COLO668 (cell line): ENCODE data around the gene PHACTR2.
"Not testable (repeated sequence)": the region's sequence is repeated elsewhere in the genome, so short reads cannot be mapped to it uniquely, and the experiment has no call there.

Experiments used
- DNase-seq: peaks from one replicate; lab custom pipeline; 2025; ENCODE audit not compliant: unreplicated experiment; lab: John Stamatoyannopoulos, UW

PHACTR2 gene

DNA sequence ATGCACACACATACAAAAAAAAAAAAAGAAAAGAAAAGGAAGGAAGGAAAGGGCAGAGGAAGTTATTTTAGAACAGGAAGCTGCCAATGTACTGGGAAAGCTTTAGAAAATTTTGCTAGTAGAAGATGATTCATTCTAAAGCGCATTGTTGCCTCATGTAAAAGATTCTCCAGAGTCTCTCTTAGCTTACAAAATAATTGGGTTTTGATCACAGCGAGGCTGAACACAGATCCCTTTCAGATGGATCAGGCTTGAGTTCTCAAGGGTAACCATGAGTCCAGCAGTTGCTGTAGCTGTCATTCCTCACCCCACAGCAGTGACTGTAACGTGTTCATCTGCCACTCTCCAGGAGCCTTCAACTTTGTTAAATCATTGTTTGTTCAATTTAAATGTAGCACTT is 81.9 kb downstream of the PHACTR2 start:
- no peak for DNase-seq

DNA sequence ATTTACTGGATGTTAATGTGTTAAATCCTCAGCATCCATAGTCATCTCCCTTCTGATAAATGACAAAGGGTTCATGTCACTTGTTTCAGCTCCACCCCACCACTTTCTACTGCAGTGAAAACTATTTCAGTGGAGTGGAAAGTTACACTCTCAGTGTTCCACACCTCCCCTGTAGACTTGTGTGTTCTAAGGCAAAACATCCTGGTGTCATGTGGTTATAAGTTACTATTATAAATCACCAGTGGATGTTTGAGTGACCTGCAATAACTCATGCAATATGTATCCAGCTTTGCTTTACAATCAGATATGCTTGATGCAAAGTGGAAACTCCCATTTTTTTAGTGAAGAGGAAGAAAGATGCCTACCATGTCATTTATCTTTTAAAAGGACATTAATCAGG is 83.3 kb downstream of the PHACTR2 start:
- DNase-seq: no peak

DNA sequence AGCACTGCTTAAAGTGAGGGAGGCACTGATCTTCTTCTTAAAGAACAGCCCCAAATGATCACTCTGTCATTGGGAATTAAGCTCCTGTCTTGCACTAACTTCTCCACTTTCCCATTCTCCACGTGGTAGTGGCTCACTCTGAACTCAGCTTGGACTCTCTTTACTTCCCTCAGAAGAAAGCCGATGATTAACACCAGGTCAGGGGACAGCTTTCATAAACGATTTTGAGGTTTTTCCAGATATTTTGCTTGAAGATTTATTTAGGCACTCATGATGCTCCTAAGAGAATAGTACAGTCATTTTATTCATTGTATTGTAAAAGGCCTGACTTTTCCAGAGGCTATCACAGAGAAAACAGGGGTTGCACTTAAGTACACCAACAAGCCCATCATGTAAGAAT is 84.4 kb downstream of the PHACTR2 start:
- no peak for DNase-seq

- no peak for DNase-seq
Observed at GRCh38 chr6:143765422-143766184, 87.8 kb downstream of the PHACTR2 start.

DNA sequence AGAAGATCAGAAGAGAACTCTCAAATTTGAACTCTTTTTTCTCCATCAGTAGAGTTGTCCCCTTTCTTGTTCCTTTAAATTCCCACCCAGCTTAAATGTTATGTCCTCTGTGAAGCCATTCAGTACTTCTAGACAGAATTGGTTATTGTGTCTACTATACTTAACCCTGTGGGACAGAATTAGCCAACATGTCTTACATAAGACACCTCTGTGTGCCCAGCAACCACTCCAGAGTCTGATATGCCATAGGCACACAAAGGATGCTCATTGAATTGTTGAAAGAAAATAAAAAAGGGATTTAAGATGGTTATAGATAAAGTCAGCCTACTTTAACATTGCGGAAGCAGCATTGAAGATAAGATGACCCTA is 88.4 kb downstream of the PHACTR2 start:
- no peak for DNase-seq

DNA sequence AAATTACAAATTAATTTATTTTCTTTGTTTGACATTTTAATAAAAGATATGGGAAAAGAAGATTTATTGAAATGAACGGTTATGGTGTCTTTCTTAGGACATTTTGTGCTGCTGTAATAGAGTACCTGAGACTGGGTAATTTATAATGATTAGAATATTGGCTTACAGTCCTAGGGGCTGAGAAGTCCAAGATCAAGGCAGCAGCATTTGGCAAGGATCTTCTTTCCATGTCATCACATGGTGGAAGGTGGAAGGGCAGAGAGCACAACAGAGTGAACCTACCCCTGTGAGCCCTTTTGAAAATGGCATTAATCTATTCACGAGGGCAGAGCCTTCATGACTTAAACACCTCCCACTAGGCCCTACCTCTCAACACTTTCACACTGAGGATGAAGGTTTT is 89.7 kb downstream of the PHACTR2 start:
- DNase-seq: no peak

GRCh38 chr6:143772116-143773086 is 94.6 kb downstream of the PHACTR2 start:
- DNase-seq: no peak

DNA sequence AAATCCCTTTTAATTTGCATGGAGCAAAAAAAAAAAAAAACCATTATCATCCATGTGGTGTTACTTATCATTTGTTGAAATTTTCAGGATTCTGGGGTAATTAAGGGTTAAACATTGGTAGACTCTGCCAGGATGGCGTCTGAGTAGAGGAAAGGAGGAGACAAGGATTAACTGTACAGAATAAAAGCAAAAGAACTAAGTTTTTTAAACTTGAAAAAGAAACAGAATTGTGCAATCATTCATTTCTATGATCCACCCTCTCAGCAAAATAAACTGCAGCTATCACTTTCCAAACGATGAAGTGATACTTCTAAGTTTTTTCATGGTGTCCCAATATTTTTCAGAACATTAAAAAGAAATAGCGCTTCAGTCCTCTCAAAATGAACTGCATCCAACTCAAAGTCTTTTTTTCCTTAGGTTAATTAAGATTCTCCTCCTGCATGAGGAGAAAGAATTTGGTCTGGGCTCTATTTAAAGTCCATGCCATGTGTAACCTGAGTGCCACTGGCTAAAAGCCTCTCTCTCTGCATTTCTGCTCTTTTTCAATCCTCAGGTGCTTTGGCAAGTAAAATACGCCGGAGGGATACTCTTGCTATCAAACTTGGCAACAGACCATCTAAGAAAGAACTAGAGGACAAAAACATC is 95.9 kb downstream of the PHACTR2 start:
- DNase-seq: no peak

DNA sequence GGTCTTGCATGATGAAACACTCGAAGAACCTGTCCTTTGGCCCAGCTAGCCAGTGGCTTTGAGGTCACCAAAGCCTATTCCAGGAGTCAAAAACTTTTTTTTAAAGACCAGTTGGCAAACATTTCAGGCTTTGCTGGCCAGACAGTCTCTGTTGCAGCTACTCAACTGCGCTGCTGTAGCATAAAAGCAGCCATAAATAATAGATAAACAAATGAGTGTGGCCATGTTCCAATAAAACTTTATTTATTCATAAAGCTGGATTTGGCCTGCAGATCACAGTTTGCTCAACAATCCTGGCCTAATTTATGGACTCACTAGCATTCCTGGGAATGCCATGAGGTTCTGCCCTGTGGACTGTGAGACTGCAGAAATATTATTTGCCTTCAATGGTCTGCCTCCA is 96.6 kb downstream of the PHACTR2 start:
- no peak for DNase-seq

DNA sequence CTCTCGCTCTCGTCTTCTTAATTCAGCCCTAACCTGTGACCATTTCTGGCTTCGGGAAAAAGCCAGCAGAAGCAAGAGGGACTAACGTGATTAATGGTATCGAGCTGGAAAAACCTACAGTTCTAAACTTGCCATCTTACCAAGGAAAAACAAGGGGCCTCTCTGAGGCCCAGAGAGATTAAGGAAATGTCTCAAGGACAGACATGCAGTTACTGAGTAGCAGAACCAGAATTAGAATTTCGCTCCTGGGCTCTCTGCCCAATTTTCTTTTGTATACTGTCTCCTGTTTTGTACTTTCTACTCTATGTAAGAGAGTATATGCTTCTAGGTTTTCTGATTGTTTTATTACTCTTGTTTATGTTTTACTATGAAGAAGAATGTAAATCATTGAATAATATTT is 97.6 kb downstream of the PHACTR2 start:
- no peak for DNase-seq

- no peak for DNase-seq
Observed at GRCh38 chr6:143778926-143779325, 101.2 kb downstream of the PHACTR2 start.

DNA sequence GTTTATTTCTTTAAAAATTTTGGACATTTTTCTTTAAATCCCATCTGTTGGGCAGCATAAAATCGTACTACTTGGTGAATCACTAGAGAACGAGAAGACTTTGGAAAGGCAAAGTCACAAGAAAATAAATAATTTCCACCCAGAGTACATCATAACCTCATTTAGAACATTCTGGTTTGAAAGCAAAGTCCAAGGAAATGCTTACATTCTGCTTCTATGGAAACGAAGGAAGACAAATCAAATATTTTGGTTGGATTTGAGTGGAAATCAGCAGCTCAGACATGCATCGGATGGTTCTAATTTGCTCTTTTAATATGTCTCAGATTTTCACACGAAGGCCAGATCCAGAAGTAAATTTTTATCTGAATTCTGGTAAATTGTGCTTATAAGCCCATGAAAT is 104.7 kb downstream of the PHACTR2 start:
- DNase-seq: no peak

- DNase-seq: no peak
Observed at GRCh38 chr6:143783077-143783476, 105.3 kb downstream of the PHACTR2 start.

DNA sequence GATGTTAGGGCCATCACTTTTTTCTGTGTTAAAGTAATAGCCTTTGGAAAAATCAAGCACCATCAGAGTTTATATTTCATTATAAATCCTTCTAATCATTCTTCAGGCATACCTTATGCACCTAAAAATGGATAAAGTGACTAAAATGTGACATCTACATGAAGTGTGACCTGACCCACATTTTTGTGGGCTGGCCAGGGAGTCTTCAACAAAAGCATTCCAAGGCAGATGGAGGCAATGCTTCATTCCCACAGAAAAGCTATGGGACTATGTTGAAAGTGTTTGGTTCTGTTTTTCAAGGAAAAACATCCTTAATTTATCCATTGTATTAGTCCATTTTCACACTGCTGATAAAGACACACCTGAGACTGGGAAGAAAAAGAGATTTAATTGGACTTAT is 106.6 kb downstream of the PHACTR2 start:
- DNase-seq: no peak

- not testable (repeated sequence) for DNase-seq
Observed at GRCh38 chr6:143786371-143786770, 108.6 kb downstream of the PHACTR2 start.

DNA sequence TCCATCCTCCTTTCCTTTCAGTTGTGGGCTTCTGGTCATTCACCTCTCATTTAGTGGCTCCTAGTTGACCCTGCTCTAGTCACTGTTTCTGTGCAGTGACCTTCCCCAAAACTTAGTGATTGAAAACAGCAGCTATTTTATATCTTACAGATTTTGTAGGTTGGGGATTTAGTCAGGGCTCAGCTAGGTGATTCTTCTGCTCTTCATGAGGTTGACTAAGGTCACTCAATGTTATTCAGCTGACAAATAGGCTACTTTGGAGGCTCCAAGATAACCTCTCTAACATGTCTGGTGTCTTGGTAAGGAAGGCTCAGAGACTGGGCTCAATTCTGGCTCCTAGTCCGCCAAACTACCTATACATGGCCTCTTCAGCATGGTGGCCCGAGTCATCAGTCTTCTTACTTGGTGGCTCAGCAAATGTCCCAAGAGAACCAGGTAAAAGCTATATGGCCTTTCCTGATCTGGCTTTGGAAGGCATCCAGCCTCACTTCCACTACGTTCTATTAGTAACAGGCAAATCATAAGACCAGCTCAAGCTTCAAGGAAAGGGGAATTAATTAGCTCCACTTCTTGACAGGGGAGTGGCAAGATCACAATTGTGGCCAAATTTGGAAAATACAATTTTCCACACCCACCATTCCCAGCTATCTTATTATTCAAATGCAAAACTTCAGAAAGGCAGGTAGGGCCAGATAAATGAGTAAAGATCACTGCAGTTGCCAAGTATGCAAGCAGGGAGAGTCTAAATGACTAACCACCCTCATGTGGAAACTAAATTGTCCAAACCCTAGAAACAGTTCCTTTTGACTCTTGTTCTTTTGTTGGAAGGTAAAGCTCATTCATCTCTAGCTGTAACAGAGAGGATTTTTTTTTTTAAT is 114.9 kb downstream of the PHACTR2 start:
- DNase-seq: no peak

DNA sequence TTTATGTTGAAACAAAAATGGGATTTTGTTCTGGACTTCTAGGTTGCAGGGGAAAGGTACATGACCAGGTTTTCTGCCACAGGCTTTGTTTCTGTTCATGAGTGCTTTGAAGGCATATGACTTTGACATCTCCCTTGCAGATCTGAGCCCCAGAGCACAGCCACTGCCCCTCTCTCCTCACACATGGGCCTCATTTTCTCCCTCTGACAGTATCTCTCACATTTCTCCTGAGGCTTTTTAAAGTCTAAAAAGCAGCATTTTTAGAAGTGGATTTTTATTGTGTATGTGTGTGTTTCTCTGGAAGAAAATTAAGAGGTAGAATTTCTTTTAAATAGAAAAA is 115.5 kb downstream of the PHACTR2 start:
- no peak for DNase-seq

DNA sequence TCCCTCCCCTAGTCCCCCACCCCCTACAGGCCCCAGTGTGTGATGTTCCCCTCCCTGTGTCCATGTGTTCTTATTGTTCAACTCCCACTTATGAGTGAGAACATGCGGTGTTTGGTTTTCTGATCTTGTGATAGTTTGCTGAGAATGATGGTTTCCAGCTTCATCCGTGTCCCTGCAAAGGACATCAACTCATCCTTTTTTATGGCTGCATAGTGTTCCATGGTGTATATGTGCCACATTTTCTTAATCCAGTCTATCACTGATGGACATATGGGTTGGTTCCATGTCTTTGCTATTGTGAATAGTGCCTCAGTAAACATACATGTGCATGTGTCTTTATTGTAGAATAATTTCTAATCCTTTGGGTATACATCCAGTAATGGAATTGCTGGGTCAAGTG is 118.8 kb downstream of the PHACTR2 start:
- DNase-seq: not testable (repeated sequence)

GRCh38 chr6:143798487-143798886 is 120.7 kb downstream of the PHACTR2 start:
- not testable (repeated sequence) for DNase-seq

DNA sequence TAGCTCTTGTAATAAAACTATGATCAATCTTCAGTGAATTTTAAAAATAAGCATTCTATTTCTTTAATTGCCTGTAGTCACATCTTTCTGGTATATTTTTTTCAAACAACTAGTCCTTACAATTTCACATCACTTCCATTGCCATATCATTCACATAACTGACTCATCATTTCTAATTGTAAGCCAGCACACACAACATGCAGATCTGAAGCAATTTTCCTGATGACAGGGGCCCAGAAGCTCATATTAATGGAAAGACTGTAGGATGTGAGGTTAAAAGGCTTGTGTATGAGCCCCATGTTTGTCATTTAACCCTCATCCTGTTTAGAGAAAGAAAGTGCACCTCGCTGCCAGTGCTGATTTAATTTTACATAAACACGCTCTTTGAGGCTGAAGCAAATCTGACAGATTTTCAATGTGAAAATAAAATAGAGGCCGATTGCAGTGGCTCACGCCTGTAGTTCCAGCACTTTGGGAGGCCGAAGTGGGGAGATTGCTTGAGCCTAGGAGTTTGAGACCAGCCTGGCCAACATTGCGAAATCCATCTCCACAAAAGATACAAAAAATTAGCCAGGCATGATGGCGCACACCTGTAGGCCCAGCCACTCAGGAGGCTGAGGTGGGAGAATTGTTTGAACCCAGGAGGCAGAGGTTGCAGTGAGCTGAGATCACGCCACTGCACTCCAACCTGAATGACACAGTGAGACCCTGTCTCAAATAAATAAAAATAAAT is 125.2 kb downstream of the PHACTR2 start:
- DNase-seq: no peak
